Activated CD8-positive, alpha-beta memory T cell treated with anti-CD3 and anti-CD28 coated beads, Interleukin-2, amount 10 ng/mL, durations not matched to agents 7 days and 5 days (primary cell): ENCODE data around the gene PDX1. TPM values are rescaled to one million over a fixed set of nuclear protein-coding genes. Genes with fewer than 3 reads are reported as not detected.

Source experiments
- ATAC-seq: fragments of 150-1000 bp; cut with Tn5 transposase; one replicate; pipeline ENCODE4 v1.10.0; 2021; ENCODE audit warnings: moderate library complexity
- CTCF ChIA-PET: fragments of 350-600 bp; sonication (Branson Sonifier 250); formaldehyde crosslinking; loops from one replicate; lab custom pipeline; 2021; ENCODE audit warnings: antibody characterized with exemption; lab: Charles Lee
- DNase-seq: peaks from one replicate; pipeline ENCODE4 v3.0.0-alpha.2; 2020
- H3K27ac Mint-ChIP-seq: one replicate; pipeline ENCODE4 v1.8.0; 2021; ENCODE audit warnings: mild to moderate bottlenecking, mixed read lengths
- H3K27me3 Mint-ChIP-seq: one replicate; pipeline ENCODE4 v1.8.0; 2021; ENCODE audit warnings: mixed read lengths
- H3K36me3 Mint-ChIP-seq: one replicate; pipeline ENCODE4 v1.8.0; 2021; ENCODE audit warnings: mild to moderate bottlenecking, mixed read lengths
- H3K4me1 Mint-ChIP-seq: one replicate; pipeline ENCODE4 v1.8.0; 2021; ENCODE audit warnings: mixed read lengths
- H3K4me3 Mint-ChIP-seq: one replicate; pipeline ENCODE4 v1.8.0; 2021; ENCODE audit warnings: mild to moderate bottlenecking, moderate library complexity, mixed read lengths
- H3K9me3 Mint-ChIP-seq: one replicate; pipeline ENCODE4 v1.8.0; 2022; ENCODE audit warnings: low read depth, mixed read lengths
- total RNA-seq, 2 experiments: library from RNA; stranded (reverse); gene quantifications; one replicate each; pipeline ENCODE4 v1.2.3, GENCODE V29; 2021

PDX1 gene
- total RNA-seq, 2 experiments from 2014 or later, result not detected

GRCh38 chr13:27926644-27927434, 7.0 kb downstream of the PDX1 start:
- DNase-seq (no peak), ATAC-seq (no peak)
- Mint-ChIP-seq H3K27me3 (peaks cover 92% of the 10 kb centered on the region), H3K27ac (no peak overlapping the region), H3K9me3 (no peaks in the 10 kb centered on the region), H3K4me1 (peaks cover 4% of the 10 kb centered on the region), H3K36me3 (no peaks in the 10 kb centered on the region), H3K4me3 (no peak overlapping the region)
- CTCF ChIA-PET, result no interaction called here

- H3K27me3 Mint-ChIP-seq, result peaks cover 84% of the 10 kb centered on the region
- CTCF ChIA-PET, result interaction anchor here (1.0 kb wide), 1 partner anchor 97 kb away, joined by 3 read pairs; no protein-coding TSS in a partner anchor
- no peak for ATAC-seq
- DNase-seq, result no peak
- H3K4me3 Mint-ChIP-seq, result no peak overlapping the region
- H3K9me3 Mint-ChIP-seq, result no peaks in the 10 kb centered on the region
- H3K36me3 Mint-ChIP-seq, result no peaks in the 10 kb centered on the region
- no peak overlapping the region for H3K27ac Mint-ChIP-seq
- H3K4me1 Mint-ChIP-seq, result peaks cover 4% of the 10 kb centered on the region
Observed at GRCh38 chr13:27927444-27928352, 7.9 kb downstream of the PDX1 start.

GRCh38 chr13:27928353-27928804, 8.6 kb downstream of the PDX1 start:
- CTCF ChIA-PET, result interaction anchor here (1.0 kb wide), 2 partner anchors 98 to 102 kb away, joined by 3 to 4 read pairs; no protein-coding TSS in a partner anchor
- H3K36me3 Mint-ChIP-seq, result no peaks in the 10 kb centered on the region
- ATAC-seq (no peak), DNase-seq (no peak)
- peaks cover 4% of the 10 kb centered on the region for H3K4me1 Mint-ChIP-seq
- no peaks in the 10 kb centered on the region for H3K9me3 Mint-ChIP-seq
- no peak overlapping the region for H3K4me3 Mint-ChIP-seq
- peaks cover 80% of the 10 kb centered on the region for H3K27me3 Mint-ChIP-seq
- H3K27ac Mint-ChIP-seq, result no peak overlapping the region

- Mint-ChIP-seq H3K27me3 (peaks cover 79% of the 10 kb centered on the region), H3K27ac (no peak overlapping the region), H3K36me3 (no peaks in the 10 kb centered on the region), H3K4me3 (no peak overlapping the region), H3K4me1 (peaks cover 4% of the 10 kb centered on the region), H3K9me3 (no peaks in the 10 kb centered on the region)
- CTCF ChIA-PET, result interaction anchor here (1.0 to 1.6 kb wide), 2 partner anchors 25 to 103 kb away, joined by 4 to 5 read pairs; no protein-coding TSS in a partner anchor
- ATAC-seq (no peak), DNase-seq (no peak)
Observed at GRCh38 chr13:27928805-27929753, 9.3 kb downstream of the PDX1 start.

GRCh38 chr13:27929868-27930267, 10.1 kb downstream of the PDX1 start:
- Mint-ChIP-seq H3K9me3 (no peaks in the 10 kb centered on the region), H3K27ac (peak overlapping the region; percentile 53), H3K27me3 (peaks cover 75% of the 10 kb centered on the region), H3K4me3 (no peak overlapping the region), H3K4me1 (peaks cover 4% of the 10 kb centered on the region), H3K36me3 (no peaks in the 10 kb centered on the region)
- CTCF ChIA-PET, result interaction anchor here (1.6 kb wide), 1 partner anchor 24 kb away, joined by 5 read pairs; no protein-coding TSS in a partner anchor
- DNase-seq (no peak), ATAC-seq (no peak)

- H3K27me3 Mint-ChIP-seq, result peaks cover 45% of the 10 kb centered on the region
- CTCF ChIA-PET, result interaction anchor here (0.7 to 1.7 kb wide), 3 partner anchors 21 to 107 kb away, joined by 3 to 14 read pairs (median 4); no protein-coding TSS in a partner anchor
- no peak overlapping the region for H3K4me3 Mint-ChIP-seq
- DNase-seq, result no peak
- no peaks in the 10 kb centered on the region for H3K9me3 Mint-ChIP-seq
- no peaks in the 10 kb centered on the region for H3K4me1 Mint-ChIP-seq
- ATAC-seq, result no peak
- H3K36me3 Mint-ChIP-seq, result no peaks in the 10 kb centered on the region
- H3K27ac Mint-ChIP-seq, result no peak overlapping the region
Observed at GRCh38 chr13:27933118-27933517, 13.3 kb downstream of the PDX1 start.

GRCh38 chr13:27933580-27934328, 14.0 kb downstream of the PDX1 start:
- DNase-seq (no peak), ATAC-seq (no peak)
- peaks cover 39% of the 10 kb centered on the region for H3K27me3 Mint-ChIP-seq
- CTCF ChIA-PET, result interaction anchor here (0.7 to 1.7 kb wide), 4 partner anchors 20 to 107 kb away, joined by 3 to 14 read pairs (median 4); no protein-coding TSS in a partner anchor
- H3K36me3 Mint-ChIP-seq, result no peaks in the 10 kb centered on the region
- no peaks in the 10 kb centered on the region for H3K4me1 Mint-ChIP-seq
- no peaks in the 10 kb centered on the region for H3K9me3 Mint-ChIP-seq
- H3K4me3 Mint-ChIP-seq, result no peak overlapping the region
- no peak overlapping the region for H3K27ac Mint-ChIP-seq

GRCh38 chr13:27942972-27943371, 23.2 kb downstream of the PDX1 start:
- Mint-ChIP-seq H3K27ac (no peak overlapping the region), H3K9me3 (no peaks in the 10 kb centered on the region), H3K27me3 (peaks cover 13% of the 10 kb centered on the region), H3K4me1 (no peaks in the 10 kb centered on the region), H3K36me3 (no peaks in the 10 kb centered on the region), H3K4me3 (no peak overlapping the region)
- ATAC-seq (no peak), DNase-seq (no peak)
- CTCF ChIA-PET, result interaction anchor here (2.9 kb wide), 1 partner anchor 11 kb away, joined by 15 read pairs; no protein-coding TSS in a partner anchor

- H3K27me3 Mint-ChIP-seq, result peaks cover 65% of the 10 kb centered on the region
- CTCF ChIA-PET, result interaction anchor here (0.8 to 4.9 kb wide), 28 partner anchors 9 to 580 kb away, joined by 3 to 28 read pairs (median 4); partner anchors contain the start of genes CDX2 and PDX1
- no peaks in the 10 kb centered on the region for H3K36me3 Mint-ChIP-seq
- H3K4me3 Mint-ChIP-seq, result peak overlapping the region; percentile 39
- ATAC-seq (no peak), DNase-seq (no peak)
- H3K9me3 Mint-ChIP-seq, result no peaks in the 10 kb centered on the region
- peaks cover 11% of the 10 kb centered on the region for H3K4me1 Mint-ChIP-seq
- no peak overlapping the region for H3K27ac Mint-ChIP-seq
Observed at GRCh38 chr13:27952876-27953675, 33.3 kb downstream of the PDX1 start.

GRCh38 chr13:27953676-27954405, 34.0 kb downstream of the PDX1 start:
- H3K4me1 Mint-ChIP-seq, result peaks cover 11% of the 10 kb centered on the region
- ATAC-seq (peak; percentile 96), DNase-seq (peak; percentile 68)
- peak overlapping the region; percentile 59 for H3K4me3 Mint-ChIP-seq
- no peak overlapping the region for H3K27ac Mint-ChIP-seq
- no peaks in the 10 kb centered on the region for H3K36me3 Mint-ChIP-seq
- CTCF ChIA-PET, result interaction anchor here (0.7 to 4.9 kb wide), 35 partner anchors 9 to 581 kb away, joined by 3 to 28 read pairs (median 4); partner anchors contain the start of genes CDX2 and PDX1
- H3K9me3 Mint-ChIP-seq, result no peaks in the 10 kb centered on the region
- peaks cover 71% of the 10 kb centered on the region for H3K27me3 Mint-ChIP-seq
